ENCODE measurements around the gene COL4A2.

The COL4A2 gene

DNA sequence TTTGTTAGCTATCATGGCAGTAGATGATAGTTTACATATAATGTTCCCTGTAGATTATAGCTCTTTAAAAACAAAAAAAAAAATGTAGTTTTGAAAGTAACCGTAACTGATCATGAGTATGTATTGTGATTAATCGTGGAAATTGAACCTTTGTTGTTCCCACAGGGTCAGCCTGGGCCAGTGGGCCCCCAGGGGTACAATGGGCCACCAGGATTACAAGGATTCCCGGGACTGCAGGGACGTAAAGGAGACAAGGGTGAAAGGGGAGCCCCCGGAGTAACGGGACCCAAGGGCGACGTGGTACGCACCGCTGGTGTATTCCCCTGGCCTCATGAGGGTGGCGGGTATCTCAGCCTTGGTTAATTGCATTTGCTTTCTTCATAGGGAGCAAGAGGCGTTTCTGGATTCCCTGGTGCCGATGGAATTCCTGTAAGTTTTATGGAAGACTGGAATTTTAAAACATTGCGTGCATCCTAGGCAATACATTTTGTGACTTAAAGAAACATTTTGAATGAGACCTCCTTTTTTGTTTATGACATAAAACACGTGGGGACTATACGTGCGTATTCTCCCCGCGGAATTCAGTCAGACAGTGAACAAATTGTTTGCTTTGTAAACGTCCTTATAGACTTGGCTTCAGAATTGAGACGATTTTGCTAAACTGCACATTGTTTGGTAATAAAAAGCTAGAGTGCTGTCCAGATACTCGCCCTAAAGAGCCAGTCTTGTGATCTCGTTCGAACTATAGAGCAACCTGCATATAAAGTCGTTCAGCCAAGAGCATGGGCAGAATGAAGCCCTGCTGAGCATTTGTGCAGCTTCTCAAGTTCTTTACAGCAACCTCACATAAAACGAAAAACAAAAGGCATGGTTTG is 117.7 kb downstream of the COL4A2 start:
- H2AFZ ChIP-seq (ENCODE audit: low read length) = no peak overlapping the region
- H3K9ac ChIP-seq (ENCODE audit: low read depth, low read length, poor library complexity, severe bottlenecking) = no peak overlapping the region
- no peaks in the 10 kb centered on the region for H4K20me1 ChIP-seq (ENCODE audit: insufficient read depth, low read length, poor library complexity, severe bottlenecking)
- H3K36me3 ChIP-seq (ENCODE audit: insufficient read depth, low read length) = no peaks in the 10 kb centered on the region
- H3K9me3 ChIP-seq (ENCODE audit: insufficient read depth, low read depth, low read length) = no peaks in the 10 kb centered on the region
- TF ChIP-seq CTCF (conservative IDR thresholded peaks at IDR 0.05; ENCODE audit: low read length) (no peak), EZH2phosphoT487 (IDR thresholded peaks at IDR 0.05; ENCODE audit: borderline replicate concordance) (no peak)
- no peaks in the 10 kb centered on the region for H3K9me2 ChIP-seq (replicated peaks; ENCODE audit: low read depth, low read length)
- peaks cover 4% of the 10 kb centered on the region; the same call in 1 of the 2 replicates for H3F3A ChIP-seq (ENCODE audit: low read depth)
- no peak overlapping the region for H3K4me2 ChIP-seq (ENCODE audit: low read depth, low read length, poor library complexity, severe bottlenecking)
- H3K4me3 ChIP-seq (ENCODE audit: low read length, poor library complexity, severe bottlenecking) = no peak overlapping the region
- peaks cover 30% of the 10 kb centered on the region for H3K4me1 ChIP-seq (ENCODE audit: insufficient read depth, low read length, poor library complexity, severe bottlenecking)
- no peaks in the 10 kb centered on the region for H3K27me3 ChIP-seq (ENCODE audit: insufficient read depth, low read length, poor library complexity, severe bottlenecking)
- no peaks in the 10 kb centered on the region for H3K79me2 ChIP-seq (ENCODE audit: insufficient read depth, low read length)

GRCh38 chr13:110425444-110425780 is 118.3 kb downstream of the COL4A2 start:
- H3K36me3 ChIP-seq (ENCODE audit: insufficient read depth, low read length) = no peaks in the 10 kb centered on the region
- no peaks in the 10 kb centered on the region for H3K9me3 ChIP-seq (ENCODE audit: insufficient read depth, low read depth, low read length)
- no peak for TF ChIP-seq EZH2phosphoT487 (IDR thresholded peaks at IDR 0.05; ENCODE audit: borderline replicate concordance)
- TF ChIP-seq CTCF (conservative IDR thresholded peaks at IDR 0.05; ENCODE audit: low read length) = no peak
- H3K79me2 ChIP-seq (ENCODE audit: insufficient read depth, low read length) = no peaks in the 10 kb centered on the region
- no peaks in the 10 kb centered on the region for H3K9me2 ChIP-seq (replicated peaks; ENCODE audit: low read depth, low read length)
- H3K4me2 ChIP-seq (ENCODE audit: low read depth, low read length, poor library complexity, severe bottlenecking) = no peak overlapping the region
- peaks cover 24% of the 10 kb centered on the region for H3K4me1 ChIP-seq (ENCODE audit: insufficient read depth, low read length, poor library complexity, severe bottlenecking)
- no peak overlapping the region for H3K9ac ChIP-seq (ENCODE audit: low read depth, low read length, poor library complexity, severe bottlenecking)
- no peak overlapping the region for H2AFZ ChIP-seq (ENCODE audit: low read length)
- H3F3A ChIP-seq (ENCODE audit: low read depth) = peaks cover 4% of the 10 kb centered on the region; the same call in 1 of the 2 replicates
- H4K20me1 ChIP-seq (ENCODE audit: insufficient read depth, low read length, poor library complexity, severe bottlenecking) = no peaks in the 10 kb centered on the region
- H3K27me3 ChIP-seq (ENCODE audit: insufficient read depth, low read length, poor library complexity, severe bottlenecking) = no peaks in the 10 kb centered on the region
- H3K4me3 ChIP-seq (ENCODE audit: low read length, poor library complexity, severe bottlenecking) = no peak overlapping the region

- H3K9ac ChIP-seq (ENCODE audit: low read depth, low read length, poor library complexity, severe bottlenecking) = no peak overlapping the region
- H3K9me2 ChIP-seq (replicated peaks; ENCODE audit: low read depth, low read length) = no peaks in the 10 kb centered on the region
- no peak overlapping the region for H3K4me2 ChIP-seq (ENCODE audit: low read depth, low read length, poor library complexity, severe bottlenecking)
- H3K36me3 ChIP-seq (ENCODE audit: insufficient read depth, low read length) = no peaks in the 10 kb centered on the region
- TF ChIP-seq CTCF (conservative IDR thresholded peaks at IDR 0.05; ENCODE audit: low read length) (no peak), EZH2phosphoT487 (IDR thresholded peaks at IDR 0.05; ENCODE audit: borderline replicate concordance) (no peak)
- peaks cover 12% of the 10 kb centered on the region for H3K4me1 ChIP-seq (ENCODE audit: insufficient read depth, low read length, poor library complexity, severe bottlenecking)
- no peaks in the 10 kb centered on the region for H3K27me3 ChIP-seq (ENCODE audit: insufficient read depth, low read length, poor library complexity, severe bottlenecking)
- no peaks in the 10 kb centered on the region for H4K20me1 ChIP-seq (ENCODE audit: insufficient read depth, low read length, poor library complexity, severe bottlenecking)
- no peaks in the 10 kb centered on the region for H3K79me2 ChIP-seq (ENCODE audit: insufficient read depth, low read length)
- no peaks in the 10 kb centered on the region for H3F3A ChIP-seq (ENCODE audit: low read depth)
- H3K4me3 ChIP-seq (ENCODE audit: low read length, poor library complexity, severe bottlenecking) = no peak overlapping the region
- no peaks in the 10 kb centered on the region for H3K9me3 ChIP-seq (ENCODE audit: insufficient read depth, low read depth, low read length)
- no peak overlapping the region for H2AFZ ChIP-seq (ENCODE audit: low read length)
These were observed 119.7 kb downstream of the COL4A2 start for GRCh38 chr13:110426735-110427134.
